ENCODE results near the gene TUBB.

The TUBB gene

GRCh38 chr6:30747902-30748769 lies 28.0 kb downstream of the TUBB start:
- H4K20me1 ChIP-seq (ENCODE audit: insufficient read depth, low read length): no peaks in the 10 kb centered on the region
- H3K4me3 ChIP-seq (ENCODE audit: low read depth, low read length, poor library complexity, severe bottlenecking): no peak overlapping the region
- H3K4me2 ChIP-seq (ENCODE audit: low read length): no peak overlapping the region
- H3K27ac ChIP-seq (ENCODE audit: low read depth, low read length, poor library complexity, severe bottlenecking): no peak overlapping the region
- H3K4me1 ChIP-seq (ENCODE audit: insufficient read depth, low read length, severe bottlenecking): peaks cover 14% of the 10 kb centered on the region
- no peaks in the 10 kb centered on the region for H3K9me2 ChIP-seq (ENCODE audit: low read depth, low read length)
- no peaks in the 10 kb centered on the region for H3K9me3 ChIP-seq (ENCODE audit: low read length)
- no peaks in the 10 kb centered on the region for H3F3A ChIP-seq (ENCODE audit: insufficient read depth, low read length)
- H3K27me3 ChIP-seq (ENCODE audit: insufficient read depth, low read length): no peaks in the 10 kb centered on the region; the same call in 1 of the 2 replicates
- no peak for TF ChIP-seq EZH2 (IDR thresholded peaks at IDR 0.05; ENCODE audit: borderline replicate concordance, low read length)
- TF ChIP-seq CTCF (IDR thresholded peaks at IDR 0.05; ENCODE audit: low read length): no peak
- H2AFZ ChIP-seq (ENCODE audit: low read length): no peak overlapping the region
- H3K79me2 ChIP-seq (ENCODE audit: insufficient read depth, low read length): no peaks in the 10 kb centered on the region
- H3K9ac ChIP-seq (ENCODE audit: low read length): no peak overlapping the region
- H3K36me3 ChIP-seq (ENCODE audit: insufficient read depth, low read length): no peaks in the 10 kb centered on the region

GRCh38 chr6:30748851-30749540 lies 28.8 kb downstream of the TUBB start:
- Histone ChIP-seq H3K27ac (ENCODE audit: low read depth, low read length, poor library complexity, severe bottlenecking) (no peak overlapping the region), H2AFZ (ENCODE audit: low read length) (no peak overlapping the region), H4K20me1 (ENCODE audit: insufficient read depth, low read length) (no peaks in the 10 kb centered on the region), H3K9me2 (ENCODE audit: low read depth, low read length) (no peaks in the 10 kb centered on the region), H3K4me2 (ENCODE audit: low read length) (no peak overlapping the region), H3K36me3 (ENCODE audit: insufficient read depth, low read length) (no peaks in the 10 kb centered on the region), H3K4me1 (ENCODE audit: insufficient read depth, low read length, severe bottlenecking) (peaks cover 6% of the 10 kb centered on the region), H3K9ac (ENCODE audit: low read length) (no peak overlapping the region), H3K27me3 (ENCODE audit: insufficient read depth, low read length) (no peaks in the 10 kb centered on the region; the same call in 1 of the 2 replicates), H3K4me3 (ENCODE audit: low read depth, low read length, poor library complexity, severe bottlenecking) (no peak overlapping the region), H3K9me3 (ENCODE audit: low read length) (no peaks in the 10 kb centered on the region), H3F3A (ENCODE audit: insufficient read depth, low read length) (no peaks in the 10 kb centered on the region), H3K79me2 (ENCODE audit: insufficient read depth, low read length) (no peaks in the 10 kb centered on the region)
- TF ChIP-seq CTCF (IDR thresholded peaks at IDR 0.05; ENCODE audit: low read length) (no peak), EZH2 (IDR thresholded peaks at IDR 0.05; ENCODE audit: borderline replicate concordance, low read length) (no peak)

- Histone ChIP-seq H3K4me2 (ENCODE audit: low read length) (no peak overlapping the region), H3K36me3 (ENCODE audit: insufficient read depth, low read length) (no peaks in the 10 kb centered on the region), H3K79me2 (ENCODE audit: insufficient read depth, low read length) (no peaks in the 10 kb centered on the region), H3K9me3 (ENCODE audit: low read length) (no peaks in the 10 kb centered on the region), H3K27ac (ENCODE audit: low read depth, low read length, poor library complexity, severe bottlenecking) (no peak overlapping the region), H3K27me3 (ENCODE audit: insufficient read depth, low read length) (no peaks in the 10 kb centered on the region; the same call in 1 of the 2 replicates), H3K4me3 (ENCODE audit: low read depth, low read length, poor library complexity, severe bottlenecking) (no peak overlapping the region), H3K9me2 (ENCODE audit: low read depth, low read length) (no peaks in the 10 kb centered on the region), H3K4me1 (ENCODE audit: insufficient read depth, low read length, severe bottlenecking) (peaks cover under 1% of the 10 kb centered on the region), H2AFZ (ENCODE audit: low read length) (no peak overlapping the region), H3F3A (ENCODE audit: insufficient read depth, low read length) (no peaks in the 10 kb centered on the region), H4K20me1 (ENCODE audit: insufficient read depth, low read length) (no peaks in the 10 kb centered on the region), H3K9ac (ENCODE audit: low read length) (no peak overlapping the region)
- TF ChIP-seq CTCF (IDR thresholded peaks at IDR 0.05; ENCODE audit: low read length) (no peak), EZH2 (IDR thresholded peaks at IDR 0.05; ENCODE audit: borderline replicate concordance, low read length) (no peak)
These were observed 29.6 kb downstream of the TUBB start for GRCh38 chr6:30749554-30750378.

Measured in OCI-LY1 (cell line).